Measurements from ENCODE around the gene AKNAD1.

DNA sequence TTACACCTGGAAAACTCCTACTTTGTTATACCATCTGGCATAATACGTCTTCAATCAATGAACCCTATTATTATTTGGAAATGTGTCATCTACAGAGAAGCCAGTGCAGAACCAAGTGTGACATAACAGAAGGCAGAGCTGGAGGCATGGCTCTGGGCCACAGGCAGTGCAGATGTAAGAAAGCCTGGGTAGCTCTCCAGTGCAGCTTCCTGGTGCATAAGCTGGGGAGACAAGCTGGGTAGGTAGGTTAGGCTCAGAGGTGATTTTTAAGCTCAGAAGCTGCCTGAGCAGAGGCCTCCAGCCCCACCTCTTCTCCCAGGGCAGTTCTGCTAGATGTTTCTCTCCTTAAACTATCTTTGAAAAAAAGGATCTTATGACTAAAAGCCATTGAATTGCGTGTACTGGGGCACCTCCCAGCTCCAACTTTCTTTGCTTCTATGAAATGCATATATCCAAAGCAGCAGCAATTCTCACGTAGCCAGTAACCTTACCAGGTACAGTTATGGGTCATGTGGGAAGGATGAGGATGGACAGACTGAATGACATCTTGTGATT, 30.7 kb downstream of the AKNAD1 start:
- TF ChIP-seq, protein P1, sequence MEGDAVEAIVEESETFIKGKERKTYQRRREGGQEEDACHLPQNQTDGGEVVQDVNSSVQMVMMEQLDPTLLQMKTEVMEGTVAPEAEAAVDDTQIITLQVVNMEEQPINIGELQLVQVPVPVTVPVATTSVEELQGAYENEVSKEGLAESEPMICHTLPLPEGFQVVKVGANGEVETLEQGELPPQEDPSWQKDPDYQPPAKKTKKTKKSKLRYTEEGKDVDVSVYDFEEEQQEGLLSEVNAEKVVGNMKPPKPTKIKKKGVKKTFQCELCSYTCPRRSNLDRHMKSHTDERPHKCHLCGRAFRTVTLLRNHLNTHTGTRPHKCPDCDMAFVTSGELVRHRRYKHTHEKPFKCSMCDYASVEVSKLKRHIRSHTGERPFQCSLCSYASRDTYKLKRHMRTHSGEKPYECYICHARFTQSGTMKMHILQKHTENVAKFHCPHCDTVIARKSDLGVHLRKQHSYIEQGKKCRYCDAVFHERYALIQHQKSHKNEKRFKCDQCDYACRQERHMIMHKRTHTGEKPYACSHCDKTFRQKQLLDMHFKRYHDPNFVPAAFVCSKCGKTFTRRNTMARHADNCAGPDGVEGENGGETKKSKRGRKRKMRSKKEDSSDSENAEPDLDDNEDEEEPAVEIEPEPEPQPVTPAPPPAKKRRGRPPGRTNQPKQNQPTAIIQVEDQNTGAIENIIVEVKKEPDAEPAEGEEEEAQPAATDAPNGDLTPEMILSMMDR (IDR thresholded peaks at IDR 0.05 in 4 of 5, conservative IDR thresholded peaks at IDR 0.05 in 1 of 5), result no peak
- no peak for TF ChIP-seq POLR2A (IDR thresholded peaks at IDR 0.05)
